Uterus (tissue), 2 donors: ENCODE data around the gene TREML4.

ENCODE experiments used
- POLR2A ChIP-seq, 2 donors: fragments of 450-650 bp; IDR thresholded peaks; one replicate each; pipeline ENCODE4 v1.6.1; 2016; ENCODE audit warnings: antibody characterized with exemption in 2 of 2, mild to moderate bottlenecking in 1 of 2, moderate library complexity in 1 of 2
- TF ChIP-seq, protein P1 (sequence below), 4 experiments: fragments of 200-600 bp in 2 of 4; fragments of 450-650 bp in 2 of 4; sonication (generic) in 2 of 4; IDR thresholded peaks; one replicate each; pipeline ENCODE4 v1.5.1; 2016 to 2019; ENCODE audit warnings: antibody characterized with exemption in 4 of 4, mild to moderate bottlenecking in 2 of 4, moderate library complexity in 1 of 4

DNA sequence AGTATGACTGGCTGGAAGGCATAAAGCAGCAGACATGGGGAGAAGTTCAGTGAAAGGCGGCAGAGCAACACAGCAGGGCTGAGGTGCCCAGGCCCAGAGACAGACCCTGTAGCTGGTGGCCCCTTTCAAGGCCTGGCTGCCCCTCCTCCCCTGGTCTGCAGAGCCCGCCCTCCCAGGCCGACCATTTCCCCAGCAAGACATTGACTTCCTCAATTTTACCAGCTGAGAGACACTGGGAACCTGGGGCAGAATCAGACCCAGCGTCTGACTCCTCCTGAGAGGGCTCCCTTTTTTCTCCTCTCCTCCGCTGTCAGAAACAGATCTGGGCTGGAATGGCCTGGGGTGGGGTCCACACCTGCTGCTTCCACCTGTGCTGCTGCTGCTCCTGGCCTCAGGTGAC lies at the start of gene TREML4:
- TF ChIP-seq, protein P1, sequence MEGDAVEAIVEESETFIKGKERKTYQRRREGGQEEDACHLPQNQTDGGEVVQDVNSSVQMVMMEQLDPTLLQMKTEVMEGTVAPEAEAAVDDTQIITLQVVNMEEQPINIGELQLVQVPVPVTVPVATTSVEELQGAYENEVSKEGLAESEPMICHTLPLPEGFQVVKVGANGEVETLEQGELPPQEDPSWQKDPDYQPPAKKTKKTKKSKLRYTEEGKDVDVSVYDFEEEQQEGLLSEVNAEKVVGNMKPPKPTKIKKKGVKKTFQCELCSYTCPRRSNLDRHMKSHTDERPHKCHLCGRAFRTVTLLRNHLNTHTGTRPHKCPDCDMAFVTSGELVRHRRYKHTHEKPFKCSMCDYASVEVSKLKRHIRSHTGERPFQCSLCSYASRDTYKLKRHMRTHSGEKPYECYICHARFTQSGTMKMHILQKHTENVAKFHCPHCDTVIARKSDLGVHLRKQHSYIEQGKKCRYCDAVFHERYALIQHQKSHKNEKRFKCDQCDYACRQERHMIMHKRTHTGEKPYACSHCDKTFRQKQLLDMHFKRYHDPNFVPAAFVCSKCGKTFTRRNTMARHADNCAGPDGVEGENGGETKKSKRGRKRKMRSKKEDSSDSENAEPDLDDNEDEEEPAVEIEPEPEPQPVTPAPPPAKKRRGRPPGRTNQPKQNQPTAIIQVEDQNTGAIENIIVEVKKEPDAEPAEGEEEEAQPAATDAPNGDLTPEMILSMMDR (IDR thresholded peaks at IDR 0.05), result no peak
- TF ChIP-seq POLR2A (IDR thresholded peaks at IDR 0.05), result no peak
